H1 (cell line): ENCODE measurements around the gene TNFSF4. TPM values are rescaled to one million over a fixed set of nuclear protein-coding genes. Genes with fewer than 3 reads are reported as not detected.

Experiments
- CTCF ChIA-PET: fragments of 300-600 bp; sonication (Branson Sonifier 250); formaldehyde crosslinking; loops from one replicate; lab custom pipeline; 2021; ENCODE audit not compliant: partially characterized antibody; lab: Charles Lee
- POLR2A ChIA-PET: fragments of 300-600 bp; sonication (Branson Sonifier 250); formaldehyde crosslinking; loops from one replicate; lab custom pipeline; 2021; ENCODE audit warnings: inconsistent platforms; ENCODE audit not compliant: partially characterized antibody; lab: Charles Lee
- DNase-seq, 2 experiments: peaks; one replicate each; pipeline versions ENCODE4 v3.0.0 to v3.0.0-alpha.2; 2010 to 2022; ENCODE audit warnings: low spot score in 2 of 2, low read depth in 1 of 2, mixed read lengths in 1 of 2
- FAIRE-seq: peaks from 2 replicates; lab custom pipeline; 2011; peaks lifted over from hg19 to GRCh38; lab: Jason Lieb, UNC
- H2AFZ ChIP-seq: 2 replicates; pipeline ENCODE4 v1.8.1; 2012; ENCODE audit warnings: low read length, inconsistent platforms
- H2AK5ac ChIP-seq: 2 replicates; pipeline ENCODE4 v1.6.1; 2013; ENCODE audit warnings: low read depth, low read length
- H2BK120ac ChIP-seq: replicated peaks from 2 replicates; pipeline ENCODE3; 2013; ENCODE audit warnings: low read depth, low read length, inconsistent platforms
- H2BK12ac ChIP-seq: 2 replicates; pipeline ENCODE4 v1.6.1; 2013; ENCODE audit warnings: low read depth, low read length
- H2BK15ac ChIP-seq: 2 replicates; pipeline ENCODE4 v1.6.1; 2013; ENCODE audit warnings: low read length
- H2BK20ac ChIP-seq: 2 replicates; pipeline ENCODE4 v1.6.1; 2013; ENCODE audit warnings: low read length
- H2BK5ac ChIP-seq: 2 replicates; pipeline ENCODE4 v1.6.1; 2013; ENCODE audit warnings: low read depth, low read length
- H3K14ac ChIP-seq: 2 replicates; pipeline ENCODE4 v1.6.1; 2013; ENCODE audit warnings: inconsistent platforms; ENCODE audit not compliant: insufficient read length
- H3K18ac ChIP-seq: 2 replicates; pipeline ENCODE4 v1.6.1; 2013; ENCODE audit warnings: low read length; ENCODE audit errors: extremely low read depth
- H3K23ac ChIP-seq: 2 replicates; pipeline ENCODE4 v1.6.1; 2013; ENCODE audit warnings: inconsistent platforms; ENCODE audit not compliant: insufficient read length
- H3K23me2 ChIP-seq: 2 replicates; pipeline ENCODE4 v1.6.1; 2013; ENCODE audit warnings: low read depth, low read length
- H3K27ac ChIP-seq: 2 replicates; pipeline ENCODE4 v1.6.1; 2011; ENCODE audit warnings: low read depth, low read length, inconsistent platforms
- H3K27me3 ChIP-seq, 4 experiments: replicated peaks in 1 of 4; 1 replicate in 1 of 4; 2 replicates in 3 of 4; pipeline versions ENCODE4 v1.6.1 to v1.8.1; 2011 to 2013; ENCODE audit warnings: low read length in 3 of 4, mild to moderate bottlenecking in 3 of 4, inconsistent platforms in 2 of 4, mixed read lengths in 2 of 4, moderate library complexity in 1 of 4; ENCODE audit not compliant: control insufficient read depth in 3 of 4, insufficient read depth in 3 of 4; ENCODE audit errors: extremely low read depth in 1 of 4
- H3K36me3 ChIP-seq, 4 experiments: 2 replicates each; pipeline versions ENCODE4 v1.6.1 to v1.8.1; 2011 to 2013; ENCODE audit warnings: mild to moderate bottlenecking in 4 of 4, low read length in 3 of 4, moderate library complexity in 2 of 4, control low read depth in 1 of 4, inconsistent platforms in 1 of 4; ENCODE audit not compliant: insufficient read depth in 4 of 4, control insufficient read depth in 2 of 4
- H3K4ac ChIP-seq: replicated peaks from 2 replicates; pipeline ENCODE3; 2013; ENCODE audit warnings: low read length, low read depth, mixed read lengths, inconsistent platforms; ENCODE audit not compliant: insufficient read length
- H3K4me1 ChIP-seq, 4 experiments: replicated peaks in 1 of 4; 1 replicate in 1 of 4; 2 replicates in 3 of 4; pipeline versions ENCODE4 v1.6.1 to v1.8.1; 2011 to 2013; ENCODE audit warnings: low read length in 3 of 4, inconsistent platforms in 2 of 4, mixed read lengths in 1 of 4; ENCODE audit not compliant: insufficient read depth in 4 of 4, control insufficient read depth in 3 of 4
- H3K4me2 ChIP-seq, 2 experiments: 2 replicates each; pipeline versions ENCODE4 v1.6.1 to v1.8.1; 2011 to 2013; ENCODE audit warnings: low read depth in 2 of 2, low read length in 2 of 2, control low read depth in 1 of 2, inconsistent platforms in 1 of 2, mild to moderate bottlenecking in 1 of 2; ENCODE audit not compliant: insufficient read depth in 1 of 2
- H3K4me3 ChIP-seq, 4 experiments: fragments of 200-600, 300-600 bp in 1 of 4; sonication (generic), shearing (Covaris generic), sonication (Bioruptor Twin) in 1 of 4; 2 replicates each; pipeline versions ENCODE4 v1.5.1 to v1.8.1; 2011 to 2016; ENCODE audit warnings: low read length in 4 of 4, low read depth in 3 of 4, control low read depth in 2 of 4, inconsistent platforms in 2 of 4, mild to moderate bottlenecking in 2 of 4, mixed read lengths in 1 of 4, moderate library complexity in 1 of 4; ENCODE audit not compliant: insufficient read depth in 2 of 4; ENCODE audit errors: extremely low read depth in 1 of 4
- H3K56ac ChIP-seq: replicated peaks from 2 replicates; pipeline ENCODE3; 2013; ENCODE audit warnings: low read depth, mild to moderate bottlenecking, mixed read lengths, low read length, inconsistent platforms; ENCODE audit not compliant: insufficient read length
- H3K79me1 ChIP-seq: 2 replicates; pipeline ENCODE4 v1.6.1; 2013; ENCODE audit warnings: low read depth, low read length, control low read depth
- H3K79me2 ChIP-seq, 2 experiments: 2 replicates each; pipeline versions ENCODE4 v1.6.1 to v1.8.1; 2012 to 2013; ENCODE audit warnings: low read length in 2 of 2, mild to moderate bottlenecking in 2 of 2, inconsistent platforms in 1 of 2; ENCODE audit not compliant: insufficient read depth in 2 of 2, control insufficient read depth in 1 of 2
- H3K9ac ChIP-seq, 4 experiments: replicated peaks in 1 of 4; 1 replicate in 1 of 4; 2 replicates in 3 of 4; pipeline versions ENCODE4 v1.6.1 to v1.8.1; 2011 to 2013; ENCODE audit warnings: low read depth in 3 of 4, low read length in 3 of 4, control low read depth in 2 of 4, mild to moderate bottlenecking in 2 of 4, moderate library complexity in 2 of 4, inconsistent platforms in 1 of 4; ENCODE audit errors: extremely low read depth in 1 of 4
- H3K9me3 ChIP-seq, 2 experiments: 2 replicates each; pipeline versions ENCODE4 v1.6.1 to v1.8.1; 2012 to 2013; ENCODE audit warnings: mild to moderate bottlenecking in 2 of 2, moderate library complexity in 2 of 2, control low read depth in 1 of 2, inconsistent platforms in 1 of 2, low read depth in 1 of 2, low read length in 1 of 2, mixed read lengths in 1 of 2; ENCODE audit not compliant: insufficient read depth in 2 of 2
- H4K20me1 ChIP-seq, 2 experiments: replicated peaks in 1 of 2; 2 replicates each; pipeline versions ENCODE3 to v1.8.1; 2011 to 2013; ENCODE audit warnings: inconsistent platforms in 2 of 2, low read length in 2 of 2, mild to moderate bottlenecking in 1 of 2; ENCODE audit not compliant: insufficient read depth in 2 of 2, control insufficient read depth in 1 of 2
- H4K5ac ChIP-seq: 2 replicates; pipeline ENCODE4 v1.6.1; 2013; ENCODE audit warnings: low read length, low read depth, mixed read lengths, inconsistent platforms; ENCODE audit not compliant: insufficient read length
- H4K8ac ChIP-seq: 2 replicates; pipeline ENCODE4 v1.8.0; 2013; ENCODE audit warnings: mild to moderate bottlenecking, moderate library complexity, low read length, inconsistent platforms; ENCODE audit not compliant: insufficient read depth; ENCODE audit errors: extremely low read depth
- H4K91ac ChIP-seq: replicated peaks from 2 replicates; pipeline ENCODE3; 2013; ENCODE audit warnings: low read length, mixed read lengths, inconsistent platforms; ENCODE audit not compliant: insufficient read length
- ASH2L ChIP-seq: fragments of 200-600, 300-600 bp; sonication (generic); IDR thresholded peaks from one replicate; pipeline ENCODE4 v1.7.1; 2017; ENCODE audit warnings: low read length
- BCL11A ChIP-seq, 2 experiments: IDR thresholded peaks; one replicate each; pipeline ENCODE4 v1.6.1; 2011; ENCODE audit warnings: low read depth in 2 of 2, low read length in 2 of 2, mild to moderate bottlenecking in 2 of 2
- CEBPB ChIP-seq: IDR thresholded peaks from 2 replicates; pipeline ENCODE4 v1.6.1; 2012; ENCODE audit warnings: low read depth, low read length
- CREB1 ChIP-seq: IDR thresholded peaks from 2 replicates; pipeline ENCODE4 v1.6.1; 2012; ENCODE audit warnings: inconsistent platforms
- GABPA ChIP-seq: IDR thresholded peaks from 2 replicates; pipeline ENCODE4 v1.6.1; 2011; ENCODE audit warnings: mild to moderate bottlenecking, low read length, moderate library complexity, borderline replicate concordance; ENCODE audit not compliant: insufficient read depth
- RFX5 ChIP-seq: IDR thresholded peaks from 2 replicates; pipeline ENCODE4 v1.6.1; 2011; ENCODE audit warnings: low read depth, low read length, improper control_type of control experiment, borderline replicate concordance
- SP4 ChIP-seq: IDR thresholded peaks from 2 replicates; pipeline ENCODE4 v1.6.1; 2012; ENCODE audit warnings: low read length, inconsistent platforms
- WGBS, 2 experiments: shearing (Covaris generic) in 1 of 2; methylation state at CpG; one replicate each; pipeline versions ENCODE4 v1.1.6 to v1.1.7; 2013 to 2015; ENCODE audit warnings: low lambda C conversion rate in 2 of 2, mixed read lengths in 2 of 2, inconsistent platforms in 1 of 2, low coverage in 1 of 2, missing lambda C conversion rate in 1 of 2; ENCODE audit not compliant: insufficient replicate concordance in 2 of 2, insufficient coverage in 1 of 2, insufficient read length in 1 of 2; ENCODE audit errors: extremely low coverage in 1 of 2, missing lambda C conversion rate in 1 of 2; 5-methylcytosine and 5-hydroxymethylcytosine counted together
- polyA plus RNA-seq, 7 experiments: library from polyadenylated mRNA; depleted of rRNA in 3 of 7; stranded (reverse) in 5 of 7; unstranded in 2 of 7; fragments of >200 nt in 5 of 7; fragments of 200-250 nt in 2 of 7; gene quantifications; 1 replicate in 5 of 7; 2 replicates in 1 of 7; 4 replicates in 1 of 7; pipeline versions ENCODE4 v1.2.1 to v1.2.3, GENCODE V29; 2011 to 2013; ENCODE audit warnings: missing spikeins in 2 of 7, mixed read lengths in 2 of 7
- total RNA-seq: library from RNA; stranded (reverse); fragmentation: NEBNext Ultra II Directional; extraction: Animal tissue kit (Norgen Biotek cat#: 25700); gene quantifications from 2 replicates; pipeline ENCODE4 v1.2.1, GENCODE V29; 2021

Gene TNFSF4
- total and polyA plus RNA-seq, 2 of the 8 experiments (the other 6 are each of a cell fraction or from before 2014, with no cell fraction given), result 0.54 to 0.63 TPM

- H3K23me2 ChIP-seq, result no peaks in the 10 kb centered on the region
- H3K27me3 ChIP-seq, result no peaks in the 10 kb centered on the region
- no peak overlapping the region for H2BK120ac ChIP-seq
- POLR2A ChIA-PET, result no interaction called here
- FAIRE-seq (no peak), DNase-seq (no peak)
- no peak overlapping the region for H2AFZ ChIP-seq
- H3K79me1 ChIP-seq, result no peaks in the 10 kb centered on the region
- H3K27ac ChIP-seq, result no peak overlapping the region
- H4K20me1 ChIP-seq, result no peaks in the 10 kb centered on the region
- peaks cover 6 to 20% of the 10 kb centered on the region in 2 experiments; a peak in 3 of 4 replicates for H3K9me3 ChIP-seq
- no peaks in the 10 kb centered on the region for H3K79me2 ChIP-seq
- no peak overlapping the region for H4K91ac ChIP-seq
- no peak overlapping the region for H3K4me2 ChIP-seq
- no peak overlapping the region for H2BK5ac ChIP-seq
- 88% methylated on average over 4 of the region's 4 CpGs; no CpG with 5 or more reads in 1 of the 2 experiments for WGBS, 2 experiments
- H4K5ac ChIP-seq, result no peak overlapping the region
- CTCF ChIA-PET, result interaction anchor here (0.6 to 0.9 kb wide), 2 partner anchors 49 to 204 kb away, joined by 3 read pairs; no protein-coding TSS in a partner anchor
- no peak overlapping the region for H2BK20ac ChIP-seq
- H2BK12ac ChIP-seq, result no peak overlapping the region
- H3K18ac ChIP-seq, result no peak overlapping the region
- no peaks in the 10 kb centered on the region for H3K4me1 ChIP-seq
- no peak overlapping the region for H4K8ac ChIP-seq
- H2AK5ac ChIP-seq, result no peak overlapping the region
- no peak overlapping the region for H3K4ac ChIP-seq
- no peak overlapping the region for H3K4me3 ChIP-seq
- no peak overlapping the region for H3K9ac ChIP-seq
- no peaks in the 10 kb centered on the region for H3K36me3 ChIP-seq
- H3K14ac ChIP-seq, result no peak overlapping the region
- no peak overlapping the region for H3K23ac ChIP-seq
- no peak overlapping the region for H3K56ac ChIP-seq
- no peak overlapping the region for H2BK15ac ChIP-seq
- TF ChIP-seq RFX5 (no peak), GABPA (no peak), SP4 (no peak), CREB1 (no peak), BCL11A (IDR thresholded peaks at IDR 0.05; ENCODE audit: low read depth in 2 of 2, low read length in 2 of 2) (no peak), ASH2L (no peak), CEBPB (no peak)
Observed at GRCh38 chr1:173153503-173153902, 53.6 kb downstream of the TNFSF4 start.
